Measurements from ENCODE around the gene OR52N4. TPM values are rescaled to one million over a fixed set of nuclear protein-coding genes. Genes with fewer than 3 reads are reported as not detected.
"Not testable (repeated sequence)": the region's sequence is repeated elsewhere in the genome, so short reads cannot be mapped to it uniquely, and the experiment has no call there.

Gene OR52N4
- total RNA-seq (under 1 TPM in 4 of 7 donors, not detected in 3; 0.28 to 0.84 (median 0.64) TPM), polyA plus RNA-seq (under 1 TPM; 0.39 to 0.50 TPM)
- long read RNA-seq, donor 1: 0 reads
- long read RNA-seq, donor 2: 0 reads
- long read RNA-seq, donor 3: 0 reads

GRCh38 chr11:5753943-5754342, at the start of gene OR52N4:
Gene OR52N4 (plus strand): TSS chr11:5754243. CDS start chr11:5754741, 498 bp downstream.
- Histone ChIP-seq H3K27me3 (no peaks in the 10 kb centered on the region), H3K9me3 (no peaks in the 10 kb centered on the region), H3K36me3 (no peaks in the 10 kb centered on the region), H3K4me3 (no peak within 1 kb of the TSS), H3K4me1 (ENCODE audit: insufficient read depth) (no peaks in the 10 kb centered on the region), H3K27ac (no peak within 1 kb of the TSS)
- DNase-seq: no peak
- TF ChIP-seq EP300 (IDR thresholded peaks at IDR 0.05): no peak
- TF ChIP-seq POLR2A (IDR thresholded peaks at IDR 0.05): no peak
- TF ChIP-seq CTCF (IDR thresholded peaks at IDR 0.05): no peak
- WGBS, 3 donors: 89 to 96% (median 93%) methylated on average over 1 of the region's 1 CpG
- intact Hi-C loops (cut with DNase I): no loop called here

- 91 to 95% (median 92%) methylated on average over 4 of the region's 4 CpGs for WGBS, 3 donors
- DNase-seq: no peak
- no peaks in the 10 kb centered on the region for H3K27me3 ChIP-seq
- no peak for TF ChIP-seq POLR2A (IDR thresholded peaks at IDR 0.05)
- TF ChIP-seq EP300 (IDR thresholded peaks at IDR 0.05): no peak
- no peak for TF ChIP-seq CTCF (IDR thresholded peaks at IDR 0.05)
- H3K36me3 ChIP-seq: peaks cover 2% of the 10 kb centered on the region
- H3K27ac ChIP-seq: no peak overlapping the region
- no peaks in the 10 kb centered on the region for H3K4me1 ChIP-seq (ENCODE audit: insufficient read depth)
- no peak overlapping the region for H3K4me3 ChIP-seq
- H3K9me3 ChIP-seq: no peaks in the 10 kb centered on the region
- intact Hi-C loops (cut with DNase I): no loop called here
These were observed 48.4 kb upstream of the OR52N4 start for GRCh38 chr11:5705688-5706087.

- WGBS, 3 donors: 74 to 78% (median 76%) methylated on average over 1 of the region's 1 CpG
- intact Hi-C loops (cut with DNase I): no loop called here
- Histone ChIP-seq H3K4me3 (no peak overlapping the region), H3K9me3 (no peaks in the 10 kb centered on the region), H3K36me3 (peaks cover 2% of the 10 kb centered on the region), H3K27me3 (no peaks in the 10 kb centered on the region), H3K4me1 (ENCODE audit: insufficient read depth) (no peaks in the 10 kb centered on the region), H3K27ac (no peak overlapping the region)
- TF ChIP-seq EP300 (IDR thresholded peaks at IDR 0.05) (no peak), CTCF (IDR thresholded peaks at IDR 0.05) (no peak), POLR2A (IDR thresholded peaks at IDR 0.05) (no peak)
- no peak for DNase-seq
These were observed 41.5 kb upstream of the OR52N4 start for GRCh38 chr11:5712507-5712906.

GRCh38 chr11:5713695-5714094, 40.3 kb upstream of the OR52N4 start:
- Histone ChIP-seq H3K4me1 (ENCODE audit: insufficient read depth) (no peaks in the 10 kb centered on the region), H3K27me3 (no peaks in the 10 kb centered on the region), H3K36me3 (peaks cover 2% of the 10 kb centered on the region), H3K27ac (no peak overlapping the region), H3K4me3 (no peak overlapping the region), H3K9me3 (no peaks in the 10 kb centered on the region)
- TF ChIP-seq EP300 (IDR thresholded peaks at IDR 0.05) (no peak), CTCF (IDR thresholded peaks at IDR 0.05) (no peak), POLR2A (IDR thresholded peaks at IDR 0.05) (no peak)
- WGBS, 3 donors: 65 to 80% (median 76%) methylated on average over 5 of the region's 5 CpGs
- DNase-seq: no peak
- intact Hi-C loops (cut with DNase I): no loop called here

GRCh38 chr11:5716518-5716917, 37.5 kb upstream of the OR52N4 start:
- WGBS, 3 donors: 56 to 100% (median 95%) methylated on average over 1 of the region's 1 CpG
- intact Hi-C loops (cut with DNase I); H3K4me1 ChIP-seq (ENCODE audit: insufficient read depth); H3K27ac ChIP-seq; H3K4me3 ChIP-seq; H3K9me3 ChIP-seq; H3K36me3 ChIP-seq; H3K27me3 ChIP-seq; DNase-seq: not testable (repeated sequence)

Data from ovary (tissue), 10 donors.